KG1 (cell line): ENCODE results near the gene NPR1.
"Not testable (repeated sequence)": the region's sequence is repeated elsewhere in the genome, so short reads cannot be mapped to it uniquely, and the experiment has no call there.

Experiments used
- DNase-seq: peaks from one replicate; lab custom pipeline; 2025; lab: John Stamatoyannopoulos, UW

Gene NPR1

GRCh38 chr1:153678519-153679336 is at the start of gene NPR1:
Gene NPR1, plus strand, starts transcription at chr1:153678688. Its CDS starts 421 bp downstream, at chr1:153679109.
- DNase-seq = no peak

- DNase-seq = no peak
These were observed 49.2 kb upstream of the NPR1 start for GRCh38 chr1:153629343-153629665.

- DNase-seq = no peak
These were observed 48.5 kb upstream of the NPR1 start for GRCh38 chr1:153629971-153630370.

- no peak for DNase-seq
These were observed 48.1 kb upstream of the NPR1 start for GRCh38 chr1:153630384-153630783.

- DNase-seq = no peak
These were observed 47.2 kb upstream of the NPR1 start for GRCh38 chr1:153631047-153632022.

DNA sequence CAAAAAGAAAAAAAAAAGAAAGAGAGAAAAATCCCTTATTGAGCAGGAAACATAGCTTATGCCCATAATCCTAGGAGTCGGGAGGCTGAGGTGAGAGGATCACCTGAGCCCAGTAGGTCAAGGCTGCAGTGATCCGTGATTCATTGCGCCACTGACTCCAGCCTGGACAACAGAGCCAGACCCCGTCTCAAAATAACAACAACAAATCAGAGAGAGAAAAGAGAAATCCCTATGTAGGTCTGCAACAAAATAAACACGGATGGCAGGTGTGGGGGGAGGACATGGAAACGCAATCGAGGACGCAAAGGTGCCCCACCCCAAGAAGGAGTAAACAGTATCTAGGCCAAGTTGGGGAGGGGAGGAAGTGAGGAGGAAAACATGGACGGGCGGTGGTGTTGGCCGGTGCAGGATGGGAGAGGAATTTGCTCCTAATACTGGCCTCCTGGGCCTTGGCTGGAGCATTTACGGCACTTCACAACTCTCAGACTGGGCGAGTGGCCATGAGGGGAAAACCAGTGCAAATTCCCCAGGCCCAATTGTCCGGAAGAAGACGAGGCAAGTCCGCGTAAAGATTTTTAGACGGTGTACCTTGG is 45.2 kb upstream of the NPR1 start:
- no peak for DNase-seq

GRCh38 chr1:153633754-153634665 is 44.5 kb upstream of the NPR1 start, which contains the start of gene CHTOP:
Gene CHTOP, plus strand, starts transcription at chr1:153634066. Its CDS starts 2,523 bp downstream, at chr1:153636589.
- DNase-seq = peak; percentile 95

DNA sequence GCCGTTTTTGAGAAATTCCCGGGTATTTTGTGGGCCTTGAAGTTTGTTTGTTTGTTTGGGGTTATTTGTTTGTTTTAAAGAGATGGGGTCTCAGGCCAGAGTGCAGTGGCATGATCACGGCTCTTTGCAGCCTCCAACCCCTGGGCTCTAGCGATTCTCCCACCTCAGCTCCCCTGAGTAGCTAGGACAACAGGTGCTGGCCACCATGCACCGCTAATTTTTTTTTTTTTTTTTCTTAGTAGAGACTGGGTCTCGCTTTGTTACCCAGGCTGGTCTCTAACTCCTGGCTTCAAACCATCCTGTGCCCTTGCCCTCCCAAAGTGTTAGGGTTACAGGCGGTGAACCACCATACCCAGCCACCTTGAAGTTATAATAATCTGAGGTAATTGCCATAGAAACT is 42.6 kb upstream of the NPR1 start:
- no peak for DNase-seq

- no peak for DNase-seq
These were observed 42.2 kb upstream of the NPR1 start for GRCh38 chr1:153636312-153636711.

GRCh38 chr1:153638261-153638660 is 40.2 kb upstream of the NPR1 start:
- DNase-seq = no peak

GRCh38 chr1:153639280-153639679 is 39.2 kb upstream of the NPR1 start:
- no peak for DNase-seq

DNA sequence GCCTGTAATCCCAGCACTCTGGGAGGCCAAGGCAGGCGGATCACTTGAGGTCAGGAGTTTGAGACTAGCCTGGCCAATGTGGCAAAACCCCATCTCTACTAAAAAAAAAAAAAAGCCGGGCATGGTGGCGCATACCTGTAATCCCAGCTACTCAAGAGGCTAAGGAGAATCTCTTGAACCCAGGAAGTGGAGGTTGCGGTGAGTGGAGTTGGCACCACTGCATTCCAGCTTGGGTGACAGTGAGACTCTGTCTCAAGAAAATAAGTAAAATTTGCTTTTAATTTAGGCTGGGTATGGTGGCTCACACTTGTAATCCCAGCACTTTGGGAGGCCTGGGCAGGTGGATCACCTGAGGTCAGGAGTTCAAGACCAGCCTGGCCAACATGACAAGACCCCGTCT is 38.3 kb upstream of the NPR1 start:
- DNase-seq = not testable (repeated sequence)

DNA sequence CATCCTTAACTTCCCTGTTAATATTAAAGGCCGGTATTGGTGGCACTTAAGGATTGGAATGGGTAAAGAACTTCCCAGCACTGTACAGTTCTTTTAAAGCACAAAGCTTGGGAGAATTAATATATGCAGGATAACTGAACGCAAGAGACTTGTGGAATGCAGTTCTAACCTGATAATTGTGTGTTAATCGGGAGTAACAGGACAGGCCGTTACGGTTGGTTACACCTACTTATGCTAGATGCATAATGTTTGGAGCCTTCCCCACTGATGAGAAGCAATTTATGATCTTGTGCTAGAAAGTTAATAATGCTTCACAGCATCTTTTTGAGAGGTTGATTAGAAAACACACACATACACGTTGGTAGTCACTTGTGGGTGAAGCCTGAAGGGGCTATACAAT is 37.6 kb upstream of the NPR1 start:
- DNase-seq = no peak

- DNase-seq = no peak
These were observed 36.3 kb upstream of the NPR1 start for GRCh38 chr1:153642161-153642560.

DNA sequence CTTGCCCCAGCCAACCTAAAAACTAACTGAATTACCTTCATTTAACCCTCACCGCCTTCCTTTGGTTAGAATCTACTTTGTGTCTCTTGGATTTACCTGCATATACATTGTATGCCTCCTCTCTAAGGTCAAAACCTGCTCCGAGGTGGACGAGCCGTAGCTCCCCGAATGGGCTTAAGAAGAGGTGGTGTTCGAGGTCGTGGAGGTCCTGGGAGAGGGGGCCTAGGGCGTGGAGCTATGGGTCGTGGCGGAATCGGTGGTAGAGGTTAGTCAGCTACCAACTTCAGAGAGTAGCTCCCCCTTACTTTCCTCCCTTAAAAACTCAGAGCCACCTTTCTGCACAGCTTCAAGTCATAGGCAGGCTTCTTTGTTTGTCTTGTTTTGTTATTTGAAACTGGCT is 35.4 kb upstream of the NPR1 start:
- DNase-seq = no peak

GRCh38 chr1:153643816-153644215 is 34.7 kb upstream of the NPR1 start:
- DNase-seq = no peak

DNA sequence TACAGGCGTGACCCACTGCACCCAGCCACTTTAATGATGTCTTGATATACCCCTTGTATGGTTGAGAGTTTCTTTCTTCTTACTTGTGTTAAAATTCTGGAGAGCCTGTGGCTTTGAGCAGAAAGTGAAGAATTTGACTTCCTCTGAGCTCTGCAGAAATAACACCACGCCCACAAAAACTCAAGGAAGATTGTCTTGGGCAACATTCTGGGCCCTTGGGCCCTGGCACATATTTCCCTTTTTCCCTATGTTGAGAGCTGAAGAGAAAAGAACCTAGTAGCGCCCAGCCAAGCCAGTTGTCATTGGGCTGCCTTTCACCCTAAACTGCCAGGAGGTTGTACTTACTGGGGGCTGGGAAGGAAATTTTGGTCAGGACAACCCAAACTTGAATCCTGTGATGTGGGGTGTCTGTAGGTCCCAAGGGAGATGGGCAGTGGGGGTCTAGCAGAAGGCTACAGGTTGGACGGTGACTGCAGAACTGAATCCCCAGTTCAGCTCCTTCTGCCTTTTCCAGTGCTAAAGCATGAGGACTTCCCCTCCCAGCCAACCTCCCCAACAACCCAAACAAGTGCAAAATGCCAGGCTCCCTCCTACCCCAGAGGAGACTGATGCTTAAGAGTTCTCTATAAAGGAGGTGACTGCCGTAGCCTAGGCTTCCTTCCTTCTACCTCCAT is 31.7 kb upstream of the NPR1 start:
- DNase-seq = no peak

DNA sequence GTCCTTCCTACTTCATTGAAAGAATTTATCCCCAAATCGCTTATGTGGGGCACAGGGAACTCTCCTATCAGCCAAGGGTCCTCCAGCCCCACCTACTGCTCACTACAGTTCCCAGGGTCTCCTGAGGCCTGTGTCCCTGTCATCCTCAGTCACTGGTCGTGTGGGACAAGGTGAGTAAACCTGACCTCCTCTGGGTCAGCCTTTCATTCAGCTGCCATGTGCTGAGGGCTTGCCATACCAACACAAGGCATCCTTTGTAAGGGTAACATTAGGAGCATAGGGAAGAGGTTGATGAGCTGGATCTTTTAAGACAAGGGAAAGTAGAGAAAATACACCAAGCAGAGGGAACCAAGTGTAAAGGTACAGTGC is 31.2 kb upstream of the NPR1 start:
- no peak for DNase-seq

DNA sequence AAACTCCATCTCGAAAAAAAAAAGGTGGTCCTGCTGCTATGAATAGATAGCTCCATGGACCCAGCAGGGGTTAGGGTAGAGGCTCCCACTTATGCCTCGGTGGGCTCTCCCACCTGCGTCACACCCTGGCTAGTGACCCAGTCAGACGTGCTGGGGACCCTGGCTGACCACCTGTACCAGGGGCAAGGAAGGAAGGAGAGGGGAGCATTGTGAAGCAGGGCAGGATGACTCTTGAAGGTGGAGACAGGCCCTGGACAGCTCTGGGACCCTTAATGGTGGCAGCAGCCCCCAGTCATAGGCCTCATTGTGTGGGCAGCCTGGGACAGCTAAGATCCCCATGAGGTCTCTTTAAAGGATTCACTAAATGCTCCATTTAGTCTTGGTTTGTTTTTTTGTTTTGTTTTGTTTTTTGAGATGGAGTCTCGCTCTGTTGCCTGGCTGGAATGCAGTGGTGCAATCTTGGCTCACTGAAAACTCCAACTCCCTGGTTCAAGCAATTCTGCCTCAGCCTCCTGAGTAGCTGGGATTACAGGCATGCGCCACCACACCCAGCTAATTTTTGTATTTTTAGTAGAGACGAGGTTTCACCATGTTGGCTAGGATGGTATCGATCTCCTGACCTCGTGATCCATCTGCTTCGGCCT is 30.4 kb upstream of the NPR1 start:
- DNase-seq = no peak

- DNase-seq = no peak
These were observed 29.2 kb upstream of the NPR1 start for GRCh38 chr1:153649137-153649862.
